NCI-H2196 (cell line): ENCODE measurements around the gene VPS41.
"Not testable (repeated sequence)": the region's sequence is repeated elsewhere in the genome, so short reads cannot be mapped to it uniquely, and the experiment has no call there.

Experiments used
- DNase-seq: peaks from one replicate; lab custom pipeline; 2025; ENCODE audit not compliant: unreplicated experiment; lab: John Stamatoyannopoulos, UW

Gene VPS41

GRCh38 chr7:38855867-38856266, 53.1 kb downstream of the VPS41 start:
- no peak for DNase-seq

DNA sequence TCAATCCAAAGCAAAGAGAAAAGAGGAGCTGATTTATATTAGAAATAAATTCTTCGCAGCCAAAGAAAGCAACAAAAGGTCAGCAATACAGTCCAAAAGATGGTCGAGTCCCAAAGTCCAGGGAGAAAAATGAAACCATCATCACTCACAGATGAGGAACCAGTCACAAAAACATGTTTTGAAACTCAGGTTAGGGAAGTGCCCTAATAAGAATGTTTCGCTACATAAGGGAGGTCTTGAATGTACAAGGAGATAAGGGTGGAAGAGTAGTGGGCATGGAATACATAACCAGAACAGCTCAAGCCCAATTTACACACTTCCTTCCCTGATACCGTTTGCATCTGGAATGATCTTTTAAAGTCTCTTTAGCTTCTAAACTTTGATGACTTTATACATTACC, 53.6 kb downstream of the VPS41 start:
- no peak for DNase-seq

GRCh38 chr7:38854947-38855346, 54.0 kb downstream of the VPS41 start:
- DNase-seq, result not testable (repeated sequence)

- DNase-seq, result no peak
Measured at GRCh38 chr7:38851321-38851720, 57.7 kb downstream of the VPS41 start.

- no peak for DNase-seq
Measured at GRCh38 chr7:38846280-38846679, 62.7 kb downstream of the VPS41 start.

GRCh38 chr7:38844952-38845563, 63.9 kb downstream of the VPS41 start:
- DNase-seq, result no peak

DNA sequence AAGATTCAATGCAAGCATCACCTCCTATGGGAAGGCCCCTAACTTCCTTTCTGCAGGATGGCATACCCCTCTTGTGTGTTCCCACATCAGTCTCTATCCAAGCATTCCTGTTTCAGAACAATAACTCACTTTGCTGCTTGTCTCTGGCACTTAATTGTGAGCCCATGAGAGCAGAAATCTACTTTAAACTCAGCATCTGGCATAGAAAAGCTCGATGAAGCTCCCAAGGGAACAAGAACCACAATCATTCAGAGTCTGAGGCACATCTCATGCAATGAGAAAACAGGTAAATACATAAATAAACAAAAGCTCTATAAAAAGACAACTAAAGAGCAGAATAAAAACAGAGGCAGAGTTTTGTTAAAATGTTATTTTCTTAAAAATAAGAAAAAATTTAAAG, 66.2 kb downstream of the VPS41 start:
- no peak for DNase-seq

GRCh38 chr7:38840736-38841460, 68.1 kb downstream of the VPS41 start:
- DNase-seq, result no peak

DNA sequence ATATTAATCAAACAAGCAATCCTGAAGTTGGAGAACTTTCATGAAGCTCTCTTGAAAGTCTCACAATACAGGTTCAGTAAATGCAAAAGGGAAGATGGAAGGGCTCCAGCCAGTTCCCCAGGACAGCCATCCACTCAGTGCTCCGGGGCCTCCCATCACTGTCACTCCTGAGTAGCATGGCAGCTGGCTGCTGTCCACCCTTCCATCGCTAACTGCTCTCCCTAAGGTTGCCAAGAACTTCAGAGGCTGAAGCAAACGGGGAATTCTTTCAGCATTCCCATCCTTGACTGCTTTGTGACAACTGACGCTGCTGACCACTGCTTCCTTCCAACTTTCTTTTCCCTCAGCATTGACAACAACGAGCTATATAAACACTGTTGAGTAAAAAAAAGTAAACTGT, 69.1 kb downstream of the VPS41 start:
- DNase-seq, result no peak

- no peak for DNase-seq
Measured at GRCh38 chr7:38838725-38839385, 70.1 kb downstream of the VPS41 start.

- no peak for DNase-seq
Measured at GRCh38 chr7:38834357-38834756, 74.6 kb downstream of the VPS41 start.

- DNase-seq, result no peak
Measured at GRCh38 chr7:38833329-38833728, 75.7 kb downstream of the VPS41 start.

- DNase-seq, result no peak
Measured at GRCh38 chr7:38831259-38831996, 77.6 kb downstream of the VPS41 start.

DNA sequence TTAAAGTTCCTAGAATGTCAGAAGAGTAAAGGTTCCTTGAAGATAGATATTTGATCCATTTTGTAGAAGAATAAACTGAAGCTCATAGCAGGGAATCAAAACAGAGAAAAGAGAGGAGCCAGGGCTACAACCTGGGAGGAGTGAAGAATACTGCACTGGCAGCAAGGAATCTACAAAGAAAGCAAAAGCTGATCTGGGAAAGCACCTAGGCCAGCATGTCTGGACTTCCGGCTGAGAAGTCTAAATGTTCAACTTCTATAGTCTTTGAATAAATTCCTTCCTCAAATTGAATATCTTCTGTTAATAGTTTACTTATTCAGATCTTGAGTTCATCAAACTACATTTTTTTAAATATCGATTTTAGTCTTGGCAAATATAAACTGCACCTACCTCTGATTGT, 78.2 kb downstream of the VPS41 start:
- no peak for DNase-seq

GRCh38 chr7:38829488-38830165, 79.4 kb downstream of the VPS41 start:
- no peak for DNase-seq

- no peak for DNase-seq
Measured at GRCh38 chr7:38828026-38828425, 81.0 kb downstream of the VPS41 start.

GRCh38 chr7:38825721-38826440, 83.1 kb downstream of the VPS41 start:
- DNase-seq, result no peak

DNA sequence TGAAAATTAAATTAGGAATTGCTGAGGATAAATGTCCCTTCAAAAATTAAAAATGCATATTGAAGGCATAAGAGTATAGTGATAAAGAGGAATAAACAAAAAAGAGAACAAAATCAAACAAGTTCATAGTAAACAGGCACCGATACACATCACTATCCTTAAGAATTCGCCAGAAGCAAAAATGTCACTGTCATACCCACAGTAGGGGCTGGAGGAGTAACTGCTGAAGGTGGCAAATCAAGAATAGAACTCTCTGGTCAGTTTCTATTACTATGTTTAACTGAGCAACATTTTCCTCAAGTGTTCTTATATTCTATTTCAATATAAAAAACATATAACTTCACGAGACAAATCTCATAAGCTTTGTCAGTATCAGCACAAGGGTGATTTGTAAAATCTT, 84.0 kb downstream of the VPS41 start:
- DNase-seq, result no peak

- DNase-seq, result no peak
Measured at GRCh38 chr7:38822549-38822948, 86.4 kb downstream of the VPS41 start.

DNA sequence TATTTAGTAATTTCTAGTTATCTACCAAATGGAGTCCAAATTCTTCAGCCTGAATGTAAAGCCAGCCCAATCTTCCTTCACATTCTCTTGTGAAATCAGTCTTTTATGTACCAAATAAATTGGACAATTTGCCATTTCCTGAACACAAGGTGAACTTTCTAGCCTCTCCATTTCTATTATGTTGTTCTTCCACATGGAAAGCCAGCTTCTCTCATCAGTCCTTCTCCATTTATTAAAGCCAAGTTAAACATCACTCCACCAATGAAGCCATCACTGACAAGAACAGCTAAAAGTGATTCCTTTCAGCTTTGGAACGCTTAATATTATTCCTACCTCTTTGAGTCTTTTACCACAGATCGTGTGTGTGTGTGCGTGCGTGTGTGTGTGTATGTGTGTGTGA, 88.4 kb downstream of the VPS41 start:
- DNase-seq, result no peak
